Measurements from ENCODE around the gene THSD4.

Gene THSD4

DNA sequence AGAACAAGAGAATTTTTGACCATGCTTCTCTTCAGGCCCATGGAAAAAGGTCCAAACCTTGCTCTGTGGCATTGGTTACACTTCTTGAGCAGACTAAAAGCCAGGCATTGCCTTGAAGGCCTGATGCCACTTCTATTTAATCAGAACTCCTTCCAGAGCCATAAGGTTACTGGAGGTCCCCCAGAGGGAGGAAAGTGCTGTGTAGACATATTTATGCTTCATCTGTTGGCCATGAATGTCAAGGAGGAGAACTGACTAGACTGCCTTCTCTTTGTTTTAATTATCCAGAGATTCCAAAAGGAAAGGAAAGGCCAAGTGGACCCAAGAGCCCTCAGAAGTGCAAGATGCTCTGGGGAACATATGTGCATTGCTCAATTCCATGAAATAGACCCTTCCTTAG lies 402.5 kb downstream of the THSD4 start:
- no peak overlapping the region for H3K27ac ChIP-seq (replicated peaks)
- H3K4me3 ChIP-seq (replicated peaks; ENCODE audit: insufficient read depth, low read length): no peak overlapping the region
- peaks cover 3% of the 10 kb centered on the region for H3K27me3 ChIP-seq (ENCODE audit: insufficient read depth, poor library complexity, severe bottlenecking)
- TF ChIP-seq, protein P1, sequence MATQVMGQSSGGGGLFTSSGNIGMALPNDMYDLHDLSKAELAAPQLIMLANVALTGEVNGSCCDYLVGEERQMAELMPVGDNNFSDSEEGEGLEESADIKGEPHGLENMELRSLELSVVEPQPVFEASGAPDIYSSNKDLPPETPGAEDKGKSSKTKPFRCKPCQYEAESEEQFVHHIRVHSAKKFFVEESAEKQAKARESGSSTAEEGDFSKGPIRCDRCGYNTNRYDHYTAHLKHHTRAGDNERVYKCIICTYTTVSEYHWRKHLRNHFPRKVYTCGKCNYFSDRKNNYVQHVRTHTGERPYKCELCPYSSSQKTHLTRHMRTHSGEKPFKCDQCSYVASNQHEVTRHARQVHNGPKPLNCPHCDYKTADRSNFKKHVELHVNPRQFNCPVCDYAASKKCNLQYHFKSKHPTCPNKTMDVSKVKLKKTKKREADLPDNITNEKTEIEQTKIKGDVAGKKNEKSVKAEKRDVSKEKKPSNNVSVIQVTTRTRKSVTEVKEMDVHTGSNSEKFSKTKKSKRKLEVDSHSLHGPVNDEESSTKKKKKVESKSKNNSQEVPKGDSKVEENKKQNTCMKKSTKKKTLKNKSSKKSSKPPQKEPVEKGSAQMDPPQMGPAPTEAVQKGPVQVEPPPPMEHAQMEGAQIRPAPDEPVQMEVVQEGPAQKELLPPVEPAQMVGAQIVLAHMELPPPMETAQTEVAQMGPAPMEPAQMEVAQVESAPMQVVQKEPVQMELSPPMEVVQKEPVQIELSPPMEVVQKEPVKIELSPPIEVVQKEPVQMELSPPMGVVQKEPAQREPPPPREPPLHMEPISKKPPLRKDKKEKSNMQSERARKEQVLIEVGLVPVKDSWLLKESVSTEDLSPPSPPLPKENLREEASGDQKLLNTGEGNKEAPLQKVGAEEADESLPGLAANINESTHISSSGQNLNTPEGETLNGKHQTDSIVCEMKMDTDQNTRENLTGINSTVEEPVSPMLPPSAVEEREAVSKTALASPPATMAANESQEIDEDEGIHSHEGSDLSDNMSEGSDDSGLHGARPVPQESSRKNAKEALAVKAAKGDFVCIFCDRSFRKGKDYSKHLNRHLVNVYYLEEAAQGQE (IDR thresholded peaks at IDR 0.05; ENCODE audit: insufficient replicate concordance, low read depth): no peak
- no peak for TF ChIP-seq GABPA (IDR thresholded peaks at IDR 0.05; ENCODE audit: low read depth)
- TF ChIP-seq POLR2AphosphoS5 (IDR thresholded peaks at IDR 0.05; ENCODE audit: low read depth): no peak
- no peak for TF ChIP-seq SPI1 (IDR thresholded peaks at IDR 0.05; ENCODE audit: borderline replicate concordance, low read depth)
- no peak for TF ChIP-seq CTCF (IDR thresholded peaks at IDR 0.05; ENCODE audit: insufficient read depth, low read length)
- no peak for DNase-seq (ENCODE audit: low read depth in 1 of 2, low spot score in 1 of 2)

GRCh38 chr15:71518661-71519060 lies 403.4 kb downstream of the THSD4 start:
- H3K27me3 ChIP-seq (ENCODE audit: insufficient read depth, poor library complexity, severe bottlenecking): peaks cover 3% of the 10 kb centered on the region
- TF ChIP-seq POLR2AphosphoS5 (IDR thresholded peaks at IDR 0.05; ENCODE audit: low read depth) (no peak), SPI1 (IDR thresholded peaks at IDR 0.05; ENCODE audit: borderline replicate concordance, low read depth) (no peak), GABPA (IDR thresholded peaks at IDR 0.05; ENCODE audit: low read depth) (no peak), CTCF (IDR thresholded peaks at IDR 0.05; ENCODE audit: insufficient read depth, low read length) (no peak)
- TF ChIP-seq, protein P1 (IDR thresholded peaks at IDR 0.05; ENCODE audit: insufficient replicate concordance, low read depth): no peak
- no peak for DNase-seq (ENCODE audit: low read depth in 1 of 2, low spot score in 1 of 2)
- no peak overlapping the region for H3K4me3 ChIP-seq (replicated peaks; ENCODE audit: insufficient read depth, low read length)
- H3K27ac ChIP-seq (replicated peaks): no peak overlapping the region

DNA sequence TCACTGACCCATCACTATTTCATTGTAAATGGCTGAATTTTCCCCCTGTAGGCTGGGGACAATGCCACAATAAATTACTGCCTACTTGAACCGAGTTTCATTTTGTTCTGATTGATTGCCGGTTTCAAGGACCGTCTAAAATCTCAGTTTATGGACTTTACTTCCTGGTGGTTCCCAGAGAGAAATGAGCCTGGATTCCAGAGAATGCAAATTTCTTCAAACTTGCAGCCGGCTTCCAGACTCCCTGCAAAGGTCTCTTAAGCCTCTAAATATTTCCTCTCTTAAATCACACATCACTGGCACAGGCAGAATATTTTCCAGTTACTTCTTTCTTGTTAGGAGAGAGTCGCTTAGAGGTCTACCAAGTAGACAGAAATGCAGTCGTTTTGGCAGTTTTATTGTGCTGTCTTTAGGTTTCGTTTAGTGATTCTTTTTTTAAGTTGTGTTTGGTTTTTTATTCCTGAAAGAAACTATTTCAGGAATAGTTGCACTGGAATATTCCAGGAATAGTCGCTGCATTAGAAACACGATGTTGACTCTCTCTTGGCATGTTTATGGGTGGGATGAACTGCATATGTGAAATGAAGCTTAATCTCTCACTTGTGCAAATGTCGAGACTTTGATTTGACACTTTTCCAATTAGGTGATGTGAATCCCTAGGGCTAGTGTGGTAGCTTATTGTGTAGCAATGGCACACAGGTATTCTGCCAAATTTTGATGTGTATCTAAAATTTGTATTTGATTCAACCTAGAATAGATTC lies 411.0 kb downstream of the THSD4 start:
- Histone ChIP-seq H3K27ac (replicated peaks) (no peak overlapping the region), H3K27me3 (ENCODE audit: insufficient read depth, poor library complexity, severe bottlenecking) (peaks cover 3% of the 10 kb centered on the region), H3K4me3 (replicated peaks; ENCODE audit: insufficient read depth, low read length) (no peak overlapping the region)
- DNase-seq (ENCODE audit: low read depth in 1 of 2, low spot score in 1 of 2): no peak
- TF ChIP-seq CTCF (IDR thresholded peaks at IDR 0.05; ENCODE audit: insufficient read depth, low read length) (no peak), POLR2AphosphoS5 (IDR thresholded peaks at IDR 0.05; ENCODE audit: low read depth) (no peak), SPI1 (IDR thresholded peaks at IDR 0.05; ENCODE audit: borderline replicate concordance, low read depth) (no peak), GABPA (IDR thresholded peaks at IDR 0.05; ENCODE audit: low read depth) (no peak)
- TF ChIP-seq, protein P1 (IDR thresholded peaks at IDR 0.05; ENCODE audit: insufficient replicate concordance, low read depth): no peak

Measured in HL-60 (cell line).